Measurements from ENCODE around the gene USP14.

The USP14 gene

GRCh38 chr18:231563-231962, 73.2 kb downstream of the USP14 start:
- no peak for DNase-seq

GRCh38 chr18:240175-240574, 81.8 kb downstream of the USP14 start:
- DNase-seq: no peak

GRCh38 chr18:245282-245847, 87.0 kb downstream of the USP14 start:
- no peak for DNase-seq

GRCh38 chr18:248053-248452, 89.7 kb downstream of the USP14 start:
- DNase-seq: no peak

GRCh38 chr18:250685-251084, 92.3 kb downstream of the USP14 start:
- no peak for DNase-seq

GRCh38 chr18:251572-251971, 93.2 kb downstream of the USP14 start:
- DNase-seq: no peak

GRCh38 chr18:253121-253520, 94.8 kb downstream of the USP14 start:
- DNase-seq: no peak

- DNase-seq: no peak
Measured at GRCh38 chr18:255171-255570, 96.8 kb downstream of the USP14 start.

- DNase-seq: no peak
Measured at GRCh38 chr18:260547-260946, 102.2 kb downstream of the USP14 start.

GRCh38 chr18:261398-262073, 103.2 kb downstream of the USP14 start:
- no peak for DNase-seq

All from activated effector memory CD4-positive, alpha-beta T cell treated with Interleukin-2 at 50 U/mL for 16 hours (primary cell).